NCI-H345 treated with DMSO at 0.1 percent for 48 hours (cell line): ENCODE results near the gene MPZL3.
"Not testable (repeated sequence)": the region's sequence is repeated elsewhere in the genome, so short reads cannot be mapped to it uniquely, and the experiment has no call there.

ENCODE experiments used
- DNase-seq: peaks from one replicate; lab custom pipeline; 2025; ENCODE audit not compliant: unreplicated experiment; lab: John Stamatoyannopoulos, UW

MPZL3 gene

GRCh38 chr11:118190942-118191506 lies 61.1 kb downstream of the MPZL3 start:
- DNase-seq = not testable (repeated sequence)

GRCh38 chr11:118186346-118187107 lies 65.6 kb downstream of the MPZL3 start:
- DNase-seq = no peak

GRCh38 chr11:118184784-118185579 lies 67.2 kb downstream of the MPZL3 start:
- no peak for DNase-seq

- DNase-seq = not testable (repeated sequence)
Measured at GRCh38 chr11:118183691-118184090, 68.5 kb downstream of the MPZL3 start.

- DNase-seq = no peak
Measured at GRCh38 chr11:118180300-118180703, 71.9 kb downstream of the MPZL3 start.

GRCh38 chr11:118176778-118177134 lies 75.4 kb downstream of the MPZL3 start:
- no peak for DNase-seq
